Heart left ventricle (tissue), 16 donors: ENCODE measurements around the gene TLL1. TPM values are rescaled to one million over a fixed set of nuclear protein-coding genes. Genes with fewer than 3 reads are reported as not detected.

Experiments used
- ATAC-seq, 4 donors: fragments of 200-7000 bp; cut with Tn5 transposase; one replicate each; pipeline ENCODE4 v1.9.1; 2020 to 2022; ENCODE audit warnings: moderate library complexity in 4 of 4, mild to moderate bottlenecking in 3 of 4, moderate number of reproducible peaks in 1 of 4
- DNase-seq, 5 donors: peaks; one replicate each; pipeline ENCODE4 v3.0.0-alpha.2; 2020
- H3K27ac ChIP-seq, 12 donors: fragments of 200-600 bp; sonication (generic) in 4 of 12; one replicate each; pipeline versions ENCODE4 v1.5.0 to v1.8.0; 2016 to 2022; ENCODE audit warnings: mild to moderate bottlenecking in 2 of 12
- H3K27me3 ChIP-seq, 9 donors: fragments of 200-600 bp; sonication (generic) in 2 of 9; one replicate each; pipeline versions ENCODE4 v1.5.1 to v1.8.0; 2016 to 2022; ENCODE audit warnings: mild to moderate bottlenecking in 3 of 9
- H3K36me3 ChIP-seq, 9 donors: fragments of 200-600 bp; sonication (generic) in 2 of 9; one replicate each; pipeline versions ENCODE4 v1.5.0 to v1.8.0; 2018 to 2022; ENCODE audit warnings: mild to moderate bottlenecking in 2 of 9
- H3K4me1 ChIP-seq, 12 donors: fragments of 200-600 bp; sonication (generic) in 4 of 12; one replicate each; pipeline versions ENCODE4 v1.5.0 to v1.8.0; 2016 to 2022; ENCODE audit warnings: mild to moderate bottlenecking in 3 of 12
- H3K4me3 ChIP-seq, 12 donors: fragments of 200-600 bp; sonication (generic) in 4 of 12; one replicate each; pipeline versions ENCODE4 v1.5.0 to v1.8.0; 2017 to 2022; ENCODE audit warnings: mild to moderate bottlenecking in 9 of 12, moderate library complexity in 4 of 12
- H3K9me3 ChIP-seq, 12 donors: fragments of 200-600 bp; sonication (generic) in 4 of 12; one replicate each; pipeline versions ENCODE4 v1.5.0 to v1.8.0; 2016 to 2022; ENCODE audit warnings: mild to moderate bottlenecking in 1 of 12
- CTCF ChIP-seq, 12 donors: fragments of 200-600 bp; sonication (generic) in 4 of 12; IDR thresholded peaks; one replicate each; pipeline versions ENCODE4 v1.5.0 to v1.8.0; 2018 to 2022; ENCODE audit warnings: antibody characterized with exemption in 12 of 12, mild to moderate bottlenecking in 5 of 12
- POLR2A ChIP-seq, 2 donors: fragments of 450-650 bp; IDR thresholded peaks; one replicate each; pipeline ENCODE4 v1.6.1; 2017; ENCODE audit warnings: antibody characterized with exemption in 2 of 2, mild to moderate bottlenecking in 2 of 2, moderate library complexity in 2 of 2
- WGBS, 4 donors: extraction: QIAGEN DNeasy Blood & Tissue Kit in 2 of 4; methylation state at CpG; one replicate each; pipeline versions ENCODE4 v1.1.5 to v1.1.7; 2013 to 2018; 5-methylcytosine and 5-hydroxymethylcytosine counted together
- intact Hi-C, 10 donors: fragments of 100-400 bp; cut with DNase I; formaldehyde crosslinking; loops; one replicate each; pipeline versions ENCODE4 v1.11.1 to v1.14.2; 2022
- polyA plus RNA-seq, 2 donors: library from polyadenylated mRNA; stranded (reverse); fragments of 200-250 nt; gene quantifications; one replicate each; pipeline ENCODE4 v1.2.3, GENCODE V29; 2013
- total RNA-seq, 9 donors: library from RNA; depleted of rRNA in 2 of 9; stranded (reverse); fragments of >200 nt in 2 of 9; fragmentation: NEBNext Ultra II Directional in 3 of 9; extraction: Animal tissue kit (Norgen Biotek cat#: 25700) in 3 of 9; gene quantifications; one replicate each; pipeline versions ENCODE4 v1.1.0 to v1.2.4, GENCODE V29; 2016 to 2023
- donor health status: ischemic (EF 13 %, LVEDD 7.1; RV severe dilation, severe dysfunction).
- donor health status: healthy with polysubstance abuse.
- donor health status: DM: no; HTN: yes; CAD: no.
- donor health status: DM: no; HTN: no; CAD: no.
- donor health status: ischemic (EF 25% LVEDD 6.9; RV normal size, moderate dysfunction).
- donor health status: ischemic (EF 25% LVEDD 5.7; RV mildly dilated, moderate dysfunction).
- donor health status: healthy.
- donor health status: DM: yes; HTN: yes; CAD: no.
- donor health status: ischemic (EF 35%, LVEDD 5.7; RV mildly dilated, moderate dysfunction).
- donor health status: nonischemic (EF 11% LVEDD 7.7; RV severe dilation, severe dysfunction).
- donor health status: DM: yes; HTN: yes; CAD: no.
- donor health status: PGD.
- donor health status: ischemic (EF 29% LVEDD 5.4; RV normal size, mild dysfunction).
- donor health status: nonischemic (EF 23%, LVEDD 6.1; RV moderate dilation, normal function).

TLL1 gene
- total and polyA plus RNA-seq, 11 donors, result 0.08 to 4.5 (median 1.2) TPM

GRCh38 chr4:165844161-165844560 lies 28.9 kb upstream of the TLL1 start:
- TF ChIP-seq POLR2A (IDR thresholded peaks at IDR 0.05) (no peak), CTCF (IDR thresholded peaks at IDR 0.05) (no peak)
- 44 to 58% (median 51%) methylated on average over 7 of the region's 7 CpGs for whole genome bisulfite sequencing, 4 donors
- Histone ChIP-seq H3K4me3 (no peak overlapping the region), H3K4me1 (peaks cover 0 to 23% (median 0%) of the 10 kb centered on the region in 12 donors), H3K27me3 (no peaks in the 10 kb centered on the region), H3K27ac (no peak overlapping the region), H3K9me3 (no peaks in the 10 kb centered on the region), H3K36me3 (no peaks in the 10 kb centered on the region)
- intact Hi-C loops, result loop anchor here in 1 of 10 donors (10.0 kb wide), 1 partner anchor 79 kb away; no protein-coding TSS in a partner anchor
- DNase-seq, result peak in 2 of 5 donors; percentile 27 to 29
- ATAC-seq, result peak in 1 of 4 donors; percentile 40

- Histone ChIP-seq H3K36me3 (no peaks in the 10 kb centered on the region), H3K4me1 (no peaks in the 10 kb centered on the region), H3K9me3 (no peaks in the 10 kb centered on the region), H3K27ac (no peak overlapping the region), H3K27me3 (no peaks in the 10 kb centered on the region), H3K4me3 (no peak overlapping the region)
- TF ChIP-seq CTCF (IDR thresholded peaks at IDR 0.05), result no peak
- no peak for TF ChIP-seq POLR2A (IDR thresholded peaks at IDR 0.05)
- no peak for DNase-seq
- no peak for ATAC-seq
- intact Hi-C loops, result loop anchor here in 6 of 10 donors (5.0 to 10.0 kb wide), 3 partner anchors 306 to 316 kb away; no protein-coding TSS in a partner anchor
- WGBS, 4 donors, result 50 to 63% (median 62%) methylated on average over 3 of the region's 3 CpGs
Measured at GRCh38 chr4:165851256-165851655, 21.8 kb upstream of the TLL1 start.

- no peak for ATAC-seq
- TF ChIP-seq POLR2A (IDR thresholded peaks at IDR 0.05), result no peak
- peak in 3 of 12 donors; percentile 17 to 21 (median 20) for TF ChIP-seq CTCF (IDR thresholded peaks at IDR 0.05)
- Histone ChIP-seq H3K4me1 (no peaks in the 10 kb centered on the region), H3K4me3 (no peak overlapping the region), H3K27ac (no peak overlapping the region), H3K9me3 (no peaks in the 10 kb centered on the region), H3K27me3 (no peaks in the 10 kb centered on the region), H3K36me3 (no peaks in the 10 kb centered on the region)
- DNase-seq, result no peak
- intact Hi-C loops, result loop anchor here in 6 of 10 donors (5.0 to 10.0 kb wide), 3 partner anchors 310 to 320 kb away; no protein-coding TSS in a partner anchor
Measured at GRCh38 chr4:165855191-165855590, 17.8 kb upstream of the TLL1 start.

GRCh38 chr4:165861363-165861762 lies 11.7 kb upstream of the TLL1 start:
- DNase-seq (no peak), ATAC-seq (no peak)
- no peak overlapping the region for H3K4me3 ChIP-seq
- no peaks in the 10 kb centered on the region for H3K4me1 ChIP-seq
- intact Hi-C loops, result no loop called here
- no peak overlapping the region for H3K27ac ChIP-seq
- no peaks in the 10 kb centered on the region for H3K9me3 ChIP-seq
- 85 to 97% (median 92%) methylated on average over 1 of the region's 1 CpG for WGBS, 4 donors
- no peaks in the 10 kb centered on the region for H3K27me3 ChIP-seq
- TF ChIP-seq CTCF (IDR thresholded peaks at IDR 0.05) (no peak), POLR2A (IDR thresholded peaks at IDR 0.05) (no peak)
- no peaks in the 10 kb centered on the region for H3K36me3 ChIP-seq
